Fibroblast of lung (primary cell): Measurements from ENCODE around the gene RMDN2.

Experiments used
- CTCF ChIP-seq, 2 donors: IDR thresholded peaks in 1 of 2; conservative IDR thresholded peaks in 1 of 2; 1 replicate in 1 of 2; 2 replicates in 1 of 2; pipeline ENCODE4 v1.5.1; 2011 to 2012; ENCODE audit warnings: low read length in 2 of 2, control low read depth in 1 of 2, inconsistent platforms in 1 of 2, low read depth in 1 of 2, mild to moderate bottlenecking in 1 of 2
- EZH2 ChIP-seq: IDR thresholded peaks from 2 replicates; pipeline ENCODE4 v1.5.1; 2012; ENCODE audit warnings: low read length, control low read depth, mild to moderate bottlenecking; ENCODE audit errors: missing control alignments

GRCh38 chr2:38030635-38031355 is 105.7 kb downstream of the RMDN2 start:
- TF ChIP-seq CTCF (conservative IDR thresholded peaks at IDR 0.05 in 1 of 2, IDR thresholded peaks at IDR 0.05 in 1 of 2; ENCODE audit: low read depth in 1 of 2, low read length in 2 of 2) (no peak), EZH2 (no peak)
